CD4-positive, alpha-beta T cell treated with Interleukin-4 for 1 hour (primary cell): Measurements from ENCODE around the gene RCN2.
"Not testable (repeated sequence)": the region's sequence is repeated elsewhere in the genome, so short reads cannot be mapped to it uniquely, and the experiment has no call there.

Experiments
- DNase-seq, 2 donors: peaks; one replicate each; pipeline ENCODE4 v3.0.0-alpha.2; 2020 to 2022

The RCN2 gene

DNA sequence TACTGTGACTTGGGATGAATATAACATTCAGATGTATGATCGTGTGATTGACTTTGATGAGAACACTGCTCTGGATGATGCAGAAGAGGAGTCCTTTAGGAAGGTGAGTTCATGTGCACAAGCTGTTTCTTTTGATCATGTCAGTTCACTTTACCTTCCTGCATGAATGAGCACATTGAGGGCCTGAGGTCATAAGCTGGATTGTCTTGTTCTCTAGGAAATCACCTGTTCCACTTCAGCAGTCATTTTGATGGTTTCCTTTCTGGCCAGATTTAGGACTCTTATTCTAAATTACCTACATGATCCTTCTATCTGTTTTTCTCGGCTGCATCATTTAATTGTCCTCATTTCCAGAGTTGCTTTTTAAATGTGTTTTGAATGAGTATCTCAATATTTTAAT is 4.1 kb downstream of the RCN2 start:
- peak in 1 of 2 donors; percentile 34 for DNase-seq

DNA sequence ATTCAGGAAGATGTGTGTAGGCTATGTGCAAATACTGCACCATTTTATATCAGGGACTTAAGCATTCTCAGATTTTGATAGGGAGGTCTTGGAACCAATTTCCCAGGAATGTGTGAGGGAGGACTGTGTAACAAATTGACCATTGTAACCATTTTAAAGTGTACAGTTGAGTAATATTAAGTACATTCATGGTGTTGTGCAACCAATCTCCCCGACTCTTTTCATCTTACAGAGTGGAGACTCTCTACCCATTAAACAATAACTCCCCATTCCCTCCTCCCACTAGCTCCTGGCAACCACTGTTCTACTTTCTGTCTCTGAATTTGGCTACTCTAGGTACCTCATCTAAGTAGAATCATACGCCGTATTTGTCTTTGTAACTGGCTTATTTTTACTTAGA is 5.1 kb downstream of the RCN2 start:
- DNase-seq: no peak

DNA sequence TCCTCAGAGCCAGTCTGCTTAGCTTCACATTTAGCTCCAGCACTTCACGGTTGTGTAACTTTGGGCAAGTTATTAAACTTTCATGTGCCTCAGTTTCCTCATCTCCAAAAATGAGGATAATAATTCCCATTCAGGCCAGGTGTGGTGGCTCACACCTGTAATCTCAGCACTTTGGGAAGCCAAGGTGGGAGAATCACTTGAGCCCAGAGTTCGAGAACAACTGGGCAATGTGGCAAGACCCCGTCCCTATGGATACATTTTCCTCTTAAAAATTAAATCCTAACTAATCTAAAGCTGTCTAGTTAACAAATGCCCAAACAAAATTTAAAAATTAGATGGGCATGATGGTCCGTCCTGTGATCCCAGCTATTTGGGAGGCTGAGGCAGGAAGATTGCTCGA is 7.2 kb downstream of the RCN2 start:
- no peak for DNase-seq

DNA sequence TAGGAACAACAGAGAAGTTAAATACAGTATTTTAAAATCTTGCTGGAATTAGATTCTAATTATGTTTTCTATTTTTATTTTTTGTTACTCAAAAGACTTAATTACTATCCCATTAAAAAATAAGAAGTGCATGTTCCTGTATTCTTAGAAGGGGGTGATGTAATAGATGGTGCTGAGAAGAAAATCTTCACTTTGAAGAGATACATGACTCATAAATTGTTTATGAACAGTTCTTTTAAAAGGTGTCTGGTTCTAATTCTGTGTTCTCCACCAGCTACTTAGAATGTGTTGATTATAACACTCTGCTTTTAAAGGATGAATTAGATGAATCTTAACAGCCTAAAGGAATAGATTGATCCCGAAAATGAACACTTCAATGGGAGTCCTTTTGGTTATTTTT is 8.2 kb downstream of the RCN2 start:
- DNase-seq: no peak

DNA sequence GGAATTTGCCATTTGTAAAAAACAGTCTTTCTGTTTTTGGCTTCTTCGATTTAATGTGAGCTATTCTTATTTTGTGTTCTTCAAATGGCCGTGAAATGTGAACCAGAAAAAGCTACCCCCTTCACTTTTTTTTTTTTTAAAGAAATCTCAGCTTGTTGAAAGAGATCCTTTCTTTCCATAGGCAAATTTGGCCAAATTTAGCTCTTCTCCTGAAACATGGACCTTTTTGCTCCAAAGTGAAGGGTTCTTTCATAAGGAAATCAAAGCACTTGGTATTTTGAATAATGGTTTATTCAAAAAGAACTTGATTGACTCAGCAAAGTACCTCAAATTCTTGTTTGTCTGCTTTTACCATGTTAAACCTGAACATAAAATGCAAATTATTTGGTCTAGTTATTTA is 10.1 kb downstream of the RCN2 start:
- DNase-seq: no peak

DNA sequence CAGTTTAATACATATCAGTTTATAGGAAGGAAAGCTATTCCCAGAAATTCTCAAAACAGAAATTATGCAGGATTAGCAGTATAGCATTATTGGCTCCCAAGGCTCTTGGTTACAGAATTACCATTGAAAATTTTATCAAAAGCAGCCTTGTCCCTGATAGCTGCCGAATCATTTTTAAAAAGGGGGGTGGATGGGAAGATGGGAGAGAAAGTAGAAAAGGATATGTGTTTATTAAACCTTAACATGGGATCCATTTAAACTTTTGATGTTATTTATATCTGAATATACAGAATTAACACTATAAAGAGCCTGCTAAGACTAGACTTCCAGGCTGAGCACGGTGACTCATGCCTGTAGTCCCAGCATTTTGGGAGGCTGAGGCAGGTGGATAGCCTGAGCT is 10.8 kb downstream of the RCN2 start:
- no peak for DNase-seq

DNA sequence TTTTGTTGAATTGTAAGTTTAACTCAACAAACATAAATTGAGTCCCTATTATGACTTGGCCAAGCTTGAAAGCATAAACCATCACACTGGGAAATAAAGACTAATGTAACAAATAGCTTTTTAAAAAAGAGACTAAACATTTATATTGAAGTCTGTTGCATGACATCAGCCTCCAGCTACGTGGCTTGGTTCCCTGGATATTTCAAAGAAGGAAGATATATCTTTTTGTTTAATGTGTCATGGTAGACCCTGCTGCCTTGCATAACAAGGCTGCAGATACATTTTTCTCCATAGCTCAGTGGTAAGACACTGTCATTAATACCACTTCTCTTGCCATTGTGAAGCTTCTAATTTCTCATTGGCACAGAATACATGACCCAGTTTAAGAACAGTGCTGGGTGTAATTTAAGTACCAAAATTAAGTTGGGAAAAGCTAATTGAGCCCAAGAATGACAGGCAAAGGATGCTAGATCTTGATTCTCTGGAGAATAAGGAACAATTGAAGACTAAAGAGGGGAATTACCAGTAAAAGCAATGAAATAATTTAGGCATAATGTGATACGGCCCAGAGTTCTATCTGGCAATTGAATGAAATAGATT is 14.0 kb downstream of the RCN2 start:
- DNase-seq: no peak

DNA sequence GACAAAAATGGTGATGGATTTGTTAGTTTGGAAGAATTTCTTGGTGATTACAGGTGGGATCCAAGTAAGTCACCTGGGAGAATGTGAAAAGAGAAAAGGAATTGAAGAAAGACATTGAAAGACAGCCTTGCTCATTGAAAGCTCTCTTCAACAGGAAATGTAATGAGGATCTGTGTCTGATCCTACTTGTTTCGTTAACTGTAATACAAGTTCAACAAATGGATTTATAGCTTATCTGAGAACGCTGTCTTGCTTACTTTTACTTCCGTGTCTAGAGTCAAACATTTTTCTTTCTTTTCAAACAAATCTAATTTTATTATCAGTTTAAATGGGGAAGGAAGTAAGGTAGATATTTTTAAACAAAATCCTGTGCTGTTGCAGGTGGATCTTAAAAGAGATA is 15.9 kb downstream of the RCN2 start:
- DNase-seq: no peak

DNA sequence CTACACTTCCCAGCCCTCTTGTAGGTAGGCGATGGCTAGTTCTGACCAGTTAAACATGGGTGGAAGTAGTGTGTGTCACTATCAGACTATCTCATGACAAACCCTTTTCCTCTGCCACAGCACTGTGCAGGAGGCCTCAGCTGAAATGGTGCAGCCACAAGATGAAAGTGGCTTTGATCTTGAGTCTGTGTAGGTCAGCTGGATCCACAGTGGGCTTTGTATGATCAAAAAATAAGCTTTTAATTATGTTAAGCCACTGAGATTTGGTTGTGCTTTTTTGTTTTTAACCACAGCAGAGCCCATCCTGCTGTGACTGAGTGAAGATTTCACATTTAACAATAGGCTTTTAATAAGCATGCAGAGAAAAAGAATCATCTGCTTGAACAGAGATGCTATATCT is 19.7 kb downstream of the RCN2 start:
- DNase-seq: no peak

DNA sequence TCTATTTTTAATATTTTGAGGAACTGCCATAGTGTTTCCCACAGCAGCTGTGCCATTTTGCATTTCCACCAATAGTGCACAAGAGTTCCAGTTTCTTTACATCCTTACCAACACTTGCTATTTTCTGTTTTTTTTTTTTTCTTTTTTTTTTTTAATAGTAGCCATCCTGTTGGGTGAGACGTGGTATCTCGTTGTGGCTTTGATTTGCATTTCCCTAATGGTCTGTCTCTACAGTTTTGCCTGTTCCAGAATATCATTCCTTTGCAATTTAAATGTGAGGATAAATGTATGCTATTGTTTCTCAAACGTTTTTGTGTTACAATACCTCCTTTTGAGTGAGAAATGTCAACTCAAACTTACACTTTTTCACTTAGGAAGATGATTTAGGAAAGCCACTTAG is 22.4 kb downstream of the RCN2 start:
- no peak for DNase-seq

DNA sequence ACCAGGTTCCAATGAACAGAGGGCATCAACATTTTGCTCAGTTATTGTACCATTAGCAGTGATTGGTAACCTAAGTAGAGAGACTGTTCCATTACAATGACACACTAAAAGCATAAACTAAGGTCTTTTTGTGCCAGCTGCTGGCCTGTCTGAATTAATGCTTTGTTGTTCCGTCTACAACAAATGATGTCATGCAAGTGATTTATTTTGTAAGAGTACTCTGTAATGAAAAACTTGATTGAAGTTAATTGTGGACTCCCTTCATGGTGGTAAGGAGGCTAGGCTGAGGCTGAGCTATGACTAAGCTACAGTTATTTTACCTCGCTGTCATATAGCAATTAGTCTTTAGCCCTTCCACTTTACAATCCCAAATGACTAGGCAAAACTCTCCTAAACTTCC is 23.2 kb downstream of the RCN2 start:
- no peak for DNase-seq

DNA sequence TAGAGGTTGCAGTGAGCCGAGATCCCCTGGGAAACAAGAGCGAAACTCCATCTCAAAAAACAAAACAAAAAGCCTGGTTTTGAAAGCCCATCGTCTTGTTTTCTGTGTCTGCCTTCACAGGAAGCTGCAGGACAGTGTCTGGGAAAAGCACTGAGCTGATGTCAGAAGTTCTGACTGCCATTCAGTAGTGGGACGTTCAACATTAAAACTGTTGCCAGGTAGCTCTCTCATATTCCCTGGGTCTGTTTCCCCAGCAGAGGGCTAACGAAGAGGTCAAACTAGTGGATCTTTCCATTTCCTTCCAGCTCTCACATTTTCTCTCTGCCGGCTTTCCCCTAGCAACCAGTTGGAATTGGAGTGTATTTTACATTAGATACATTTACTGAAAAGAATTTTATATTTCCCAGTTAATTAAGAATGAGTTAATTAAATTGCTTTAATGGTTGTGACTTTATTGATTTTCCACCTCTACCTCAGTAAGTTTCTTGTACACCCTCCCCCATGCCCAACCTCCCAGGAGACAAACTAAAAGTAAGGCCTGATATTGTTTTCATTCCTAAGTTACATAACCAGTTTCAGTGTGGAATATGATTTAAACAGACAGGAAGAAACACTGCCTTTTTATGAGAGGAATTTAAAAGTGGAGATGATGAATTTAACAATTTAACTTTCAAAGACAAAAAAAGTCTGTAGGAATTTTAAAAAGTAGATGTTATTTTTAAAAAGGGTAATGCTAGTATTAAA is 29.9 kb downstream of the RCN2 start:
- DNase-seq: no peak

DNA sequence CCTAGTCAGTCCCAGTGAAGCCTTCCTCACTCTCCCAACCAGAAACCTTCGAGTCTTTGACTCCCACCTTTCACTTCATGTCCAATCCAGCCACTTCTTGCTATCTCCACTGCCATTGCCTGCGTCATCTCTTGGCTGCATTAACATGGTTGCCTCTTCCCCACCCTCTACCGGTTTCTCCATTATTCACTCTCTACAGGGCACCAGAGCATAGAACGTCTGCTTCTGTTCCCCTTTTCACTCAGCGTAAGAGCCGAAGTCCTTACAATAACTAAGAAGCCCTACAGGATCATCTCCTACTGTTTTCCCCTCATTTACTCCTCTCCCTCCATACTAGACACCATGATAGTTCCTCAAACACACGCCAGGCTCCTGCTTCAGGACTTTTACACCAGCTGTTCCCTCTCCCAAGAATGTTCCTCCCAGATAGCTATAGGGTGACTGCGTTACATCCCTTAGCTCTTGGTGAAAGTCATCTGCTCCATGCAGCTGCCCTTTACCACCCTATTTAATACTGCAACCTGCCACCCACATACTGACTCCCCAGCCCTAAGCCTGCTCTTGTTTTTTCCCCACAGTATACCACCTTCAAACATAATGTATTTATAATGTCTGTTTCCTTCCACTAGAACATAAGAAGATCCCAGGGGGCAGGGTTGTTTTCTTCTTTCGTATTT is 30.9 kb downstream of the RCN2 start:
- DNase-seq: no peak

DNA sequence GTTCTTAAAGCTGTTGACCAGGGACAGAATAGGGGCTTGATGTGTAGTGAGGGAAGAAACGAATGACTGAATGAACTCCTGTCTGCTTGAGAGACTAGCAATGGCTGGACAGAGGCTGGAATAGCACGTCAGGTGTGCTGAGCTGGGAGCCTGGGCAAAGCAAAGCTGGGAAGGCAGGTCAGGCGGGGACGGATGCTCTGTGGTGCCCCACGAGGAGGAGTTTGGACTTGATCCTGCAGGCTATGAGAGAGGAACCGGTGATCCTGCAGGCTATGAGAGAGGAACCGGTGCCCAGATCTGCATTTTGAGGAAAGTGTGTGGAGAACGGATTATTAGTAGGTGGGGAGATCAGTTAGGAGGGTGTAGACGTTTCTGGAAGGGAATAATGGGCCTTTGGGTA is 32.0 kb downstream of the RCN2 start:
- DNase-seq: no peak

DNA sequence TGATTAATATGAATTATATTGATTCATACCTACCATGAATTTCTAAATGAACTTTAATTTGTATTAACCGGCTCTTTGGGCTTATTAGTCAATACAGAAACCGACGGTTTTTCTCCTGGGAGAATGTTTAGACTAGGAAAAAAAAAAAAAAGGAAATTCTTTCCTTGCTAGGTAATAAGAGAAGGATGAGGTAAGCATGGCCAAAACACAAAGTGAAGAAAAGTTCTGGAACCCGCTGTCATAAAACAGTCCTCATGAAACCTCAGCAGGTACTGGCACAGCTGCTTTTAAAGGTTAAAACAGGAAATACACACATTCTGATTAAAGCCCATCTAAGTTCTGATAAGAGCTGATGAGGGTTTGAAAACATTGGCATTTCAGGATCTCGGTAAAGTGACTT is 32.6 kb downstream of the RCN2 start:
- DNase-seq: no peak

DNA sequence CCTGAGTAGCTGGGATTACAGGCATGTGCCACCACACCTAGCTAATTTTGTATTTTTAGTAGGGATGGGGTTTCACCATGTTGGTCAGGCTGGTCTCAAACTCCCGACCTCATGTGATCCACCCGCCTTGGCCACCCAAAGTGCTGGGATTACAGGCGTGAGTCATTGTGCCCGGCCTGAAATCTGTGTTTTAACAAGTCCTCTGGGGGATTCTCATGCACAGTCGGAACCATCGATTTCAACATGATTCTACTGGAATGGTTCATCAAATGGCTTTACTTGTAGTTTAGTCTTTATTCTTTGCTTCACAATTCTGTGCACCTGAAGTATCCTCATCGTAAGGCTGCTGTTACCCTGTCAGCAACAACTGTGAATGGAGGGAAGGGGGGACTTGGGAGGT is 34.5 kb downstream of the RCN2 start:
- DNase-seq: not testable (repeated sequence)

DNA sequence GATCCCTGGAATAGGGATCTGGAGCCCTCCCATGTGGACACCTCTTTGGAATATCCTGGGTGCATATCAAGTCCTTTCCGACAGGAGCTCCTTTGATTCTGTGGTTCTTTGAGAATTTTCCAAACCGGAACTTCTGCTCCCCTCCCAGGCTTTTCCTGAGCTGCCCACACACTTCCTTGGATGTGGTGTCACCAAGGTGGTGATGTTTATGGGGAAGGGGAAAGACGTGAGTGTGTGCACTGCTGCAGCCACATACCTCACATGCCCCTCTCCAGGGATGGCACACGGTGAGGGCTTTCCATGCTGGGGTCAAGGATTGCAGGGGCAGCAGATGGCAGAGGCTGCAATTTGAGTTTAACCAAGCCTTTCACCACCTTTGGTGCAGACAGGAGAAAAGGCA is 35.5 kb downstream of the RCN2 start:
- no peak for DNase-seq

DNA sequence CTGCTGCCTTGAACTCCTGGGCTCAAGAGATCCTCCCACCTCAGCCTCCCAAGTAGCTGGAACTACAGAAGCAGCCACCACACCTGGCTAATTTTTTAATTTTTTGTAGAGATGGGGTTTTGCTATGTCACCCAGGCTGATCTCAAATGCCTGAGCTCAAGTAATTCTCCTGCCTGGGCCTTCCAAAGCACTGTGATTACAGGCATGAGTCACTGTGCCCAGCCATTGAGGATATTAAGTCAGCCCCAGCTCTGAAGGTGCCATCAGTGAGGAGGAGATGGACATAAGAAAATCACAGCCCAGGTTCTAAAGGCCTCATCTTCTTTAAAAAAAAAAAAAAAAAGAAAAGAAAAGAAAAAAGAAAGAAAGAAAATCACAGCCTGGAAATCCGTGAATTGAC is 36.8 kb downstream of the RCN2 start:
- DNase-seq: no peak

DNA sequence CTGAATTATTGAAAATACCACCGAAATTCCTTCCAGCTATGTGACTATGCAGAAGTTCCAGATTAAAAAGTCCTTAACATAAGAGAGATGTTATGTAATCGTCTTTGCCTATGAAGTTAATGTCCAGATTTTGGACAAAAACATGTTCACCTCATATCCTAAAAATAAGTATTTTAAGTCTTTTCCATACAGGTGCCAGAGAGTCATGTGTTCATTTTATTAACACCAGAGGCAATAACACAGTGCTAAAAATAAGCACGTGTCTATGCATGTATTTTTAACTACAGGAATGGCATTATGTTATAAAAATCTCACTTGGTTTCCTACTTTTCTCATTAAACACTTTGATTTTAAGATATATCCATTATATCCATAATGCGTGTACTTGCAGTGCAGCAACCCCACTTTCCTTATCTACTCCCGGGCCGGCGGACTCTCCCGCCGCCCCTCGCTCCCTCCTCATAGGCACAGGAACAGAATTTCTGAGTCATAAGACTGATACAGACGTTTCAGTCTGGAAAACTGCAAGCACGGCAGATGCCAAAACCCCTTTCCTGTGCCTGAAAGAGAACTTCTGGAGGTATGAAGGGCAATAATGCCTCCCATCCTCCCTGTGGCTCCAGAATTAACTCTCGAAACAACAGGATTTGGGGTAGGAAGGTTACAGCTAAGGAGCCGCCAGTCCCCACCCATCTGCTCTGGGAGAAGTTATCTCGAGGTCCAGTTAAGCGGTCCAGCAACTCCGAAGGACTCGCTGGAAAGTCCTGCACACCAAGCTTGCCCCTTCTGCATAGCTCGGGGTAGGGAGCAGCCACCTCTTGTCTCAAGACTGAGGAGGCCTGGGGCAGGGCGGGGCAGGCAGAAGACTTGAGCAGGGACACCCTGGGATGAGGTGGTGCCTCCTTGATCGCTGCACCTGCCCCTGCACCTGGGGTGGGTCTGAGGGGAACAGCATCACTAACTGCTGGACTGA is 41.1 kb downstream of the RCN2 start:
- DNase-seq: no peak

DNA sequence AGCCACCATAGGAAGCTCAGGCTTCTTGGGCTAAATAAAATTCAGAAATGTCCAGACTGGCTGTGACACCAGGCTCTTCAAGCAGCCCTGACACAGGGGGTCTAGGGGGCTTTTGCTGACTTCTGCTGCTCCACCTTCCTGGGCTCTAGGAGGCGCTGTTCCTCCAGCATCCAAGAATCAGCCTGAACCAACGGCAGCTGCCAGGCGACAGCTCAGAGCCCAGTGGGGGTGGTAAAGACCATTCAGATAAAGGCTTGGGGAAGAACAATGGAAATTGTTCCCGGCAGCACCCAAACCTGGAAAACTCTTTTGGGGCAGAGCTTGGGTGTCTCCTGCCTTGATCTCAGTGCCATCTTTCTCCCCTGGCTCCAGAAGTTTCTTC is 41.8 kb downstream of the RCN2 start:
- DNase-seq: peak; percentile 69 to 70

DNA sequence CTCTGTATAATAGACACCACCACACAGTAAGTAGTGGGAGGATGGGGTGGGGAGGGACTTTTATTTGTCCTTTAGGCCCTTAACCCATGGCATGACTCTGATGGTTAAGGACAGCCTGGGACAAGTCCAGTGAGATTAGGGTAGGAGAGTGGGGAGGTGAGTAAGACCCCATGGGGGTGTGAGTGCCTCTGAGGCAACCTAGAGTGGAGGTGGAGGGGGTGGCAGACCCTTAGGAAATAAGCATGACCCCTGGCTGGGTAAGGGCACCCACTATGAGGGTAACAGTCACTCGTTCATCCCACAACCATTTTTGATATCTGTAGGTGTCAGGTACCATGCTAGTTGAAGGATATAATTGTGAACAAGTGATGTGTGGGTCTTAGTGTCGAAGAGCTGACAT is 42.4 kb downstream of the RCN2 start:
- DNase-seq: no peak

DNA sequence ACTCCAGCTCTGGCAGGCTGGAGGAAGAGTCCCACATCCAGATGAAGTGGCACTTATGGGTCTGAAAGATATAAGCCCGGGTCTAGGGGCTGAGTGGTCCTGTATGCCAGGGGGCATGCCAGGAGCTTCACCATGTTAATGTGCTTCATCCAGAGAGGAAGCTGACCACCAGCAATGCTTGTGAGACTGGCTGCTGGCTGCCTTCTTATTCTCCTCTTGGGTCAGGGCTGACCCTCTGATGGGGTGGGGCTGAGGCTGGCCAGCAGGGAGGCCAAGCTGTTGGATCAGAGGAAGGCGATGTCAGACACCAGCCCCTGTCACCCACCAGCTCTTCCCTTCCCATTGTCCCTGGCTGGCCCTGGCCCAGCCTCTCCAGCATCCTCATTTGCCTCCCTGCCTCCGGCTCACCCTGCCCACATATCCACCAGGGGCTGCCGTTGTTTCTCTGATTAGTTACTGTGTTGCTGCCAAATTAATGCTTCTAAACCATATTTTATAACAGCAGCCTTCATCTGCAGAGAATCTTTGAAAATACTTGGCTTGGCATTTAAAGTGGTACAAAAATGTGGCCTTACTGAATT is 43.0 kb downstream of the RCN2 start:
- DNase-seq: no peak

DNA sequence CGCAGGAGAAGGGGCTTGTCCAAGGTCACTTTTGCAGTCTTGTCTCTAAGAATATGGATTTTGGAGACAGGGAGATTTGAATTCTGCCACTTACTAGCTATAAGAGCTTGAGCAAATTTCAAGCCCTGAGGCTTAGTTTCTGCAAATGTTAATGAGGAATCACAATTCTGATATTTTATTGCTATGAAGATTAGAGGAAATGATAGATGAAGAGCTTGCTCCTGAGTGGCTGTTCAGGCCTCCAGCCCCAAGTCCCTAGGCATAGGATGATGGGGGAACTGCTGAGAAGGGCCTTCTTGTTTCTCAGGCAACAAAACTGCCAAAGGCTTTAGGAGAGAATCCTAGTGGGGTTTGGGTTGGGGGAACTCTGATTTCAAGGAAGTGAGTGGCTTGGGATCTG is 44.6 kb downstream of the RCN2 start:
- DNase-seq: no peak
